SIG-M5 (cell line): ENCODE results near the gene DLG2.
A peak's percentile ranks its signal among the peaks of the same experiment; 100 is the strongest.
"Not testable (repeated sequence)": the region's sequence is repeated elsewhere in the genome, so short reads cannot be mapped to it uniquely, and the experiment has no call there.

Experiments
- DNase-seq: peaks from one replicate; lab custom pipeline; 2025; lab: John Stamatoyannopoulos, UW

The DLG2 gene

GRCh38 chr11:85316967-85317366 is 310.2 kb downstream of the DLG2 start:
- DNase-seq: peak; percentile 66

GRCh38 chr11:85313741-85314140 is 313.4 kb downstream of the DLG2 start:
- no peak for DNase-seq

GRCh38 chr11:85310479-85310878 is 316.7 kb downstream of the DLG2 start:
- no peak for DNase-seq

- no peak for DNase-seq
These were observed 319.8 kb downstream of the DLG2 start for GRCh38 chr11:85307366-85307765.

GRCh38 chr11:85301895-85302678 is 325.1 kb downstream of the DLG2 start:
- DNase-seq: no peak

- DNase-seq: no peak
These were observed 327.7 kb downstream of the DLG2 start for GRCh38 chr11:85299258-85299942.

- no peak for DNase-seq
These were observed 331.4 kb downstream of the DLG2 start for GRCh38 chr11:85295694-85296271.

GRCh38 chr11:85281550-85281949 is 345.6 kb downstream of the DLG2 start:
- DNase-seq: no peak

GRCh38 chr11:85279267-85279666 is 347.9 kb downstream of the DLG2 start:
- no peak for DNase-seq

- no peak for DNase-seq
These were observed 349.5 kb downstream of the DLG2 start for GRCh38 chr11:85277693-85278092.

- no peak for DNase-seq
These were observed 350.8 kb downstream of the DLG2 start for GRCh38 chr11:85276332-85276731.

- DNase-seq: not testable (repeated sequence)
These were observed 356.8 kb downstream of the DLG2 start for GRCh38 chr11:85270315-85270714.

GRCh38 chr11:85269109-85269508 is 358.0 kb downstream of the DLG2 start:
- DNase-seq: no peak

- DNase-seq: peak; percentile 58
These were observed 360.5 kb downstream of the DLG2 start for GRCh38 chr11:85266646-85267045.

GRCh38 chr11:85263328-85263727 is 363.8 kb downstream of the DLG2 start:
- no peak for DNase-seq

GRCh38 chr11:85257837-85258236 is 369.3 kb downstream of the DLG2 start:
- DNase-seq: peak; percentile 42

- no peak for DNase-seq
These were observed 370.7 kb downstream of the DLG2 start for GRCh38 chr11:85256433-85256832.

GRCh38 chr11:85249482-85249881 is 377.7 kb downstream of the DLG2 start:
- DNase-seq: no peak

GRCh38 chr11:85247797-85248196 is 379.3 kb downstream of the DLG2 start:
- no peak for DNase-seq

- DNase-seq: no peak
These were observed 388.2 kb downstream of the DLG2 start for GRCh38 chr11:85238906-85239305.

GRCh38 chr11:85238038-85238437 is 389.1 kb downstream of the DLG2 start:
- not testable (repeated sequence) for DNase-seq

GRCh38 chr11:85236211-85236610 is 390.9 kb downstream of the DLG2 start:
- DNase-seq: no peak

- no peak for DNase-seq
These were observed 394.6 kb downstream of the DLG2 start for GRCh38 chr11:85232559-85232958.
